ENCODE results near the gene UGT8. TPM values are rescaled to one million over a fixed set of nuclear protein-coding genes. Genes with fewer than 3 reads are reported as not detected.
A peak's percentile ranks its signal among the peaks of the same experiment; 100 is the strongest.

The UGT8 gene, protein sequence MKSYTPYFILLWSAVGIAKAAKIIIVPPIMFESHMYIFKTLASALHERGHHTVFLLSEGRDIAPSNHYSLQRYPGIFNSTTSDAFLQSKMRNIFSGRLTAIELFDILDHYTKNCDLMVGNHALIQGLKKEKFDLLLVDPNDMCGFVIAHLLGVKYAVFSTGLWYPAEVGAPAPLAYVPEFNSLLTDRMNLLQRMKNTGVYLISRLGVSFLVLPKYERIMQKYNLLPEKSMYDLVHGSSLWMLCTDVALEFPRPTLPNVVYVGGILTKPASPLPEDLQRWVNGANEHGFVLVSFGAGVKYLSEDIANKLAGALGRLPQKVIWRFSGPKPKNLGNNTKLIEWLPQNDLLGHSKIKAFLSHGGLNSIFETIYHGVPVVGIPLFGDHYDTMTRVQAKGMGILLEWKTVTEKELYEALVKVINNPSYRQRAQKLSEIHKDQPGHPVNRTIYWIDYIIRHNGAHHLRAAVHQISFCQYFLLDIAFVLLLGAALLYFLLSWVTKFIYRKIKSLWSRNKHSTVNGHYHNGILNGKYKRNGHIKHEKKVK
- total RNA-seq: 10 to 100 TPM; 42.8 to 54.0 TPM

DNA sequence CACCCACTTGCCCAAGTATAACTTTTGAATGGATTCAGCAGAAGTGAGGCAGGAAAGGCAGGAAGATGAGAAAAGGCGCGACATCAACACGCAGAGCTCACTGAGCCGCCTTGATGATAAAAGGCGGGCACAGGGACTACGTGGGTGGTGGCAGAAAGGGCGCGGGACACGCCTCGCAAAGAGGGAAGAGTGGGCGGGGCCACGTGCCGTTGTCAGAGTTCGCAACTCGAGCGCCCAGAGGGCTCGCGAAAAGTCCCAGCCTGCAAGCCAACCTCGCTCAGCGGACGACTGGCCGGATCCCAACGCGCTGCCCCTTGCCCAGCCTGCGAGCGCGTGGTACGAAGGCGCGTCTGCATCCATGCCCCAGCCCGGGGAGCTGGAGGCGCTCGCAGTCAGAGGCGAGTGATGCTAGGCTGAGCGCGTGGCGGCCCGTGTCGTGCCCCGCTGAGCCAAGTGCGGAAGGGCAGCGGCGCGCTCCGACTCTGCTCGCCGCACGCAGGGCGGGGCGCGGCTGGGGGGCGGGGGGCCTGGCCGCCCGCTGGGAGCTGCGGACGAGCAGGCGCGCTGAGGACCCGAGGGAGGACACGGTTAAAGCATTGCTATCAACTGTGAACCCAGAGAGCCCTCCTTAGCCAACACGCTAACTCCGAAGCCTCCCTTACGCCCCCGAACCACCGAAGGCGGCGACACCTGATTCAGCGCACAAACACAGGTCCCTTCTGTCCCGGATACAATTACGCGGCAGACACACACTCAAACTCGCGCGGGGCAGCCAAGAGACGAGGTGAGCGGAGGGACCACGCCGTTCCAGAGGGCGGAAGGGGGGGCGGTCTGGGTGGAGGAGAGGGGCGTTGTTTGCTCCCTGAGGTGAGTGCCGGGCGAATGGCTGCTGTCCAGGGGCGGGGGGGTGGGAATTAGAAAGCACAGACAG, at the start of gene UGT8:
TSS of gene UGT8 (plus strand) at position 617 of the 931 bp plus-strand sequence. CDS start 24,074 bp downstream, outside the sequence.
- DNase-seq: peak; percentile 92
- TF ChIP-seq, protein P1, sequence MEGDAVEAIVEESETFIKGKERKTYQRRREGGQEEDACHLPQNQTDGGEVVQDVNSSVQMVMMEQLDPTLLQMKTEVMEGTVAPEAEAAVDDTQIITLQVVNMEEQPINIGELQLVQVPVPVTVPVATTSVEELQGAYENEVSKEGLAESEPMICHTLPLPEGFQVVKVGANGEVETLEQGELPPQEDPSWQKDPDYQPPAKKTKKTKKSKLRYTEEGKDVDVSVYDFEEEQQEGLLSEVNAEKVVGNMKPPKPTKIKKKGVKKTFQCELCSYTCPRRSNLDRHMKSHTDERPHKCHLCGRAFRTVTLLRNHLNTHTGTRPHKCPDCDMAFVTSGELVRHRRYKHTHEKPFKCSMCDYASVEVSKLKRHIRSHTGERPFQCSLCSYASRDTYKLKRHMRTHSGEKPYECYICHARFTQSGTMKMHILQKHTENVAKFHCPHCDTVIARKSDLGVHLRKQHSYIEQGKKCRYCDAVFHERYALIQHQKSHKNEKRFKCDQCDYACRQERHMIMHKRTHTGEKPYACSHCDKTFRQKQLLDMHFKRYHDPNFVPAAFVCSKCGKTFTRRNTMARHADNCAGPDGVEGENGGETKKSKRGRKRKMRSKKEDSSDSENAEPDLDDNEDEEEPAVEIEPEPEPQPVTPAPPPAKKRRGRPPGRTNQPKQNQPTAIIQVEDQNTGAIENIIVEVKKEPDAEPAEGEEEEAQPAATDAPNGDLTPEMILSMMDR (IDR thresholded peaks at IDR 0.05): no peak
- Histone ChIP-seq H3K27me3 (no peaks in the 10 kb centered on the region), H3K36me3 (no peaks in the 10 kb centered on the region), H3K4me3 (peak within 1 kb of the TSS; percentile 56), H3K9ac (ENCODE audit: low read depth in 2 of 2, low read length in 2 of 2) (peak within 1 kb of the TSS; percentile 66 to 90), H3K9me3 (no peaks in the 10 kb centered on the region), H3K27ac (peak within 1 kb of the TSS; percentile 90), H3K4me1 (no peaks in the 10 kb centered on the region)
- intact Hi-C loops (cut with DNase I): no loop called here

DNA sequence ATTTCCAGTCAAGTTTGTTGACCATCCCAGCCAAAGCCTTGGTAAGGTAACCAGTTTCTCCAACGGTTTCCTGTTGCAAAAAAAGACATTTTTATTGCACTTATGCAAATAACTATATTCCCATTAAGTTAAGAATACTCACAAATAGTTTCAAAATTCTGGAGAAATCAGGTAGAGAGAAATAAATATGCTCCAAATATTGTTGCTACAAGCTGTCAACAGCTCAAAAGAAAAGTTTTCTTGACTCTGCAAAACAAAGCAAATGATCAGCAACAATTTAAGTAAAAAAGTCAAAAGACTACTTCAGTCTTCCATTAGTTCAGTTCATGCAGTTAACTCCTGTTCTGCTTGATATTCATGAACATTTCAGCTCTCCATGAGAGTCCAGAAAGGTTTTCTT, 49.0 kb upstream of the UGT8 start:
- Histone ChIP-seq H3K27me3 (no peaks in the 10 kb centered on the region), H3K4me3 (no peak overlapping the region), H3K9me3 (no peaks in the 10 kb centered on the region), H3K27ac (no peak overlapping the region), H3K9ac (ENCODE audit: low read depth in 2 of 2, low read length in 2 of 2) (no peak overlapping the region), H3K36me3 (no peaks in the 10 kb centered on the region), H3K4me1 (no peaks in the 10 kb centered on the region)
- intact Hi-C loops (cut with DNase I): no loop called here
- DNase-seq: no peak
- TF ChIP-seq, protein P1 (IDR thresholded peaks at IDR 0.05): no peak

DNA sequence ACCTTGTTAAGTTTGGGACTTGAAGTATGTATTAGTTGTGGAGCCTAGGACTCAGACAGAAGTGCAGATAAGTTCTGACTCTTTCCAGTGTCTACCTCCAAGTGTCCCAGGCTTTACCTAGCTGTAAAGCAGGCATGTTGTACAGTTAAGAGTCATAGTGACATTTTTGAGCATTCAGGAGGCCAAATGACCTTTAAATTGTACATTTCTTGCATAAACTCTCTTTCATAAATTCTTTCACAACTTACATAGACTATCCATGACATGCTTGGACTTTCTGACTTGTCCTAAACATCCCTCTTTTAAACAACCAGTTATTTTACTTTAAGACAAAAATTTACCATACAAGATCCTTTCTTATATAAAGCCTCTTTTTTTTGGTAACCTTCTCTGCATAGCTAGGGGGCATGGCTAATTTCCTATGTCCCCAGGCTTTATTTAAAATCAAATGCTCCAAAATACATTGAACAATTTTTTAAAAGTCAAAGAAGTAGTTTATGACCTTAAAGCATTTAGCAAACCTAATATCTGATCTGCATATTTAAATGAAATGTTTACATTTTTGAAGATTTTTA, 40.1 kb upstream of the UGT8 start:
- H3K9me3 ChIP-seq: no peaks in the 10 kb centered on the region
- no peak overlapping the region for H3K9ac ChIP-seq (ENCODE audit: low read depth in 2 of 2, low read length in 2 of 2)
- H3K4me3 ChIP-seq: no peak overlapping the region
- H3K36me3 ChIP-seq: no peaks in the 10 kb centered on the region
- no peak for DNase-seq
- TF ChIP-seq, protein P1 (IDR thresholded peaks at IDR 0.05): no peak
- no peaks in the 10 kb centered on the region for H3K27me3 ChIP-seq
- intact Hi-C loops (cut with DNase I): no loop called here
- H3K4me1 ChIP-seq: peaks cover 4% of the 10 kb centered on the region
- H3K27ac ChIP-seq: no peak overlapping the region

DNA sequence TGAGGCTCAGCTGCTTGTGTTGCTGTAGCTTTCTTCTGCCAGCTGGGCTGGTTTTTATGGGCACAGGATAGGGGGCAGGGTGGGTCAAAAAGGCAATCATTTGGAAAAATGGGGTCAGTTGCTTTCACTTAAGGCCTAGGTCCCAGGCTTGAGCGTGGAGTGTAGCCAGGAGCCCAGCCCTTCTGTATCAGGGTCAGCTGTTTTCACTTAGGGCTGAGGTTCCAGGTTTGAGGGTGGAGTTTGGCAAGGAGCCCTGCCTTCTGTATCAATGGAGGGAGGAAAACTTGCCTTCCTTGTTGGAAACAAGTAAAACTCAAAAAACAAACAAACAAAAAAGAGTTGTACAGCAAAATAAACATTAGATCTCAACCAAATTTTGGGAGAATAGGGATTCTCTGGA, 37.0 kb upstream of the UGT8 start:
- peak overlapping the region; percentile 30 for H3K27ac ChIP-seq
- intact Hi-C loops (cut with DNase I): no loop called here

More for the DNA sequence above, 37.0 kb upstream of the UGT8 start:
- H3K4me1 ChIP-seq: peaks cover 4% of the 10 kb centered on the region
- no peak overlapping the region for H3K9ac ChIP-seq (ENCODE audit: low read depth in 2 of 2, low read length in 2 of 2)
- no peak overlapping the region for H3K4me3 ChIP-seq
- H3K27me3 ChIP-seq: no peaks in the 10 kb centered on the region
- TF ChIP-seq, protein P1 (IDR thresholded peaks at IDR 0.05): no peak
- no peaks in the 10 kb centered on the region for H3K36me3 ChIP-seq
- peak; percentile 69 for DNase-seq
- no peaks in the 10 kb centered on the region for H3K9me3 ChIP-seq

Data from colonic mucosa (tissue), 4 donors.